Gastrocnemius medialis (tissue), 4 donors: ENCODE measurements around the gene KIAA2012. TPM values are rescaled to one million over a fixed set of nuclear protein-coding genes. Genes with fewer than 3 reads are reported as not detected.

Experiments
- ATAC-seq, 2 donors: fragments of 150-250 bp; one replicate each; pipeline ENCODE4 v1.9.1; 2016
- DNase-seq, 2 donors: peaks; one replicate each; pipeline ENCODE4 v3.0.0-alpha.2; 2019
- H3K27ac ChIP-seq, 4 donors: fragments of 200-600 bp; sonication (generic); 1 replicate in 1 of 4; 2 replicates in 3 of 4; pipeline ENCODE4 v1.5.1; 2016 to 2018; ENCODE audit warnings: mild to moderate bottlenecking in 2 of 4, moderate library complexity in 1 of 4
- H3K27me3 ChIP-seq, 3 donors: fragments of 200-600 bp; sonication (generic) in 2 of 3; 1 replicate in 1 of 3; 2 replicates in 2 of 3; pipeline versions ENCODE4 v1.5.1 to v1.6.0; 2016 to 2019; ENCODE audit warnings: mild to moderate bottlenecking in 1 of 3, moderate library complexity in 1 of 3
- H3K36me3 ChIP-seq, 2 donors: fragments of 200-600 bp; sonication (generic) in 1 of 2; one replicate each; pipeline ENCODE4 v1.5.1; 2017 to 2018
- H3K4me1 ChIP-seq, 2 donors: fragments of 200-600 bp; sonication (generic) in 1 of 2; one replicate each; pipeline ENCODE4 v1.5.1; 2016 to 2017; ENCODE audit warnings: mild to moderate bottlenecking in 2 of 2
- H3K4me3 ChIP-seq, 4 donors: fragments of 200-600 bp; sonication (generic) in 3 of 4; 1 replicate in 1 of 4; 2 replicates in 3 of 4; pipeline ENCODE4 v1.5.1; 2016 to 2019; ENCODE audit warnings: mild to moderate bottlenecking in 2 of 4
- H3K9me3 ChIP-seq, 3 donors: fragments of 200-600 bp; sonication (generic) in 2 of 3; 1 replicate in 1 of 3; 2 replicates in 2 of 3; pipeline ENCODE4 v1.5.1; 2016 to 2019
- CTCF ChIP-seq, 5 experiments: fragments of 450-650 bp in 3 of 5; fragments of 200-600 bp in 2 of 5; sonication (generic) in 2 of 5; IDR thresholded peaks in 4 of 5; conservative IDR thresholded peaks in 1 of 5; 1 replicate in 4 of 5; 2 replicates in 1 of 5; pipeline ENCODE4 v1.5.1; 2016 to 2019; ENCODE audit warnings: antibody characterized with exemption in 5 of 5, mild to moderate bottlenecking in 3 of 5, moderate library complexity in 3 of 5
- POLR2A ChIP-seq, 2 donors: fragments of 450-650 bp; IDR thresholded peaks; one replicate each; pipeline ENCODE4 v1.6.1; 2017; ENCODE audit warnings: antibody characterized with exemption in 2 of 2, mild to moderate bottlenecking in 2 of 2, moderate library complexity in 2 of 2
- in situ Hi-C, 4 donors: fragments of 200-750 bp; cut with MboI; loops; one replicate each; pipeline versions ENCODE4 v1.15.0 to v1.8.0; 2017; ENCODE audit warnings: low sequenced_read_pairs in 4 of 4
- intact Hi-C: fragments of 100-400 bp; cut with DNase I; formaldehyde crosslinking; loops from one replicate; pipeline ENCODE4 v1.15.1; 2023; ENCODE audit warnings: low total_unique reads
- total RNA-seq, 4 donors: library from RNA; depleted of rRNA; stranded (reverse); fragments of >200 nt; gene quantifications; one replicate each; pipeline versions ENCODE4 v1.1.0 to v1.2.3, GENCODE V29; 2016

The KIAA2012 gene
- total RNA-seq, 4 donors from 2014 or later = not detected

- Histone ChIP-seq H3K4me1 (no peaks in the 10 kb centered on the region), H3K9me3 (no peaks in the 10 kb centered on the region), H3K4me3 (no peak overlapping the region), H3K36me3 (no peaks in the 10 kb centered on the region), H3K27ac (no peak overlapping the region), H3K27me3 (no peaks in the 10 kb centered on the region)
- DNase-seq (no peak), ATAC-seq (no peak)
- TF ChIP-seq CTCF (IDR thresholded peaks at IDR 0.05 in 4 of 5, conservative IDR thresholded peaks at IDR 0.05 in 1 of 5) = no peak
- TF ChIP-seq POLR2A (IDR thresholded peaks at IDR 0.05) = no peak
- intact Hi-C loops (loop anchor here (10.0 kb wide), 1 partner anchor 132 kb away; no protein-coding TSS in a partner anchor), in situ Hi-C loops (no loop called here)
Measured at GRCh38 chr2:202096736-202097135, 23.7 kb downstream of the KIAA2012 start.

GRCh38 chr2:202098291-202098690 is 25.2 kb downstream of the KIAA2012 start:
- intact Hi-C loops = loop anchor here (10.0 kb wide), 1 partner anchor 133 kb away; no protein-coding TSS in a partner anchor
- ATAC-seq = no peak
- in situ Hi-C loops = no loop called here
- H3K36me3 ChIP-seq = no peaks in the 10 kb centered on the region
- no peaks in the 10 kb centered on the region for H3K27me3 ChIP-seq
- H3K9me3 ChIP-seq = no peaks in the 10 kb centered on the region
- no peak for DNase-seq
- H3K4me1 ChIP-seq = peaks cover 0 to 3% of the 10 kb centered on the region in 2 donors
- H3K4me3 ChIP-seq = no peak overlapping the region
- H3K27ac ChIP-seq = no peak overlapping the region
- TF ChIP-seq CTCF (IDR thresholded peaks at IDR 0.05 in 4 of 5, conservative IDR thresholded peaks at IDR 0.05 in 1 of 5) (no peak), POLR2A (IDR thresholded peaks at IDR 0.05) (no peak)

- Histone ChIP-seq H3K36me3 (no peaks in the 10 kb centered on the region), H3K4me3 (no peak overlapping the region), H3K9me3 (no peaks in the 10 kb centered on the region), H3K27me3 (no peaks in the 10 kb centered on the region), H3K27ac (no peak overlapping the region), H3K4me1 (peaks cover 0 to 3% of the 10 kb centered on the region in 2 donors)
- TF ChIP-seq CTCF (IDR thresholded peaks at IDR 0.05 in 4 of 5, conservative IDR thresholded peaks at IDR 0.05 in 1 of 5) = no peak
- no peak for TF ChIP-seq POLR2A (IDR thresholded peaks at IDR 0.05)
- in situ Hi-C loops (no loop called here), intact Hi-C loops (loop anchor here (10.0 kb wide), 1 partner anchor 135 kb away; no protein-coding TSS in a partner anchor)
- ATAC-seq = no peak
- DNase-seq = no peak
Measured at GRCh38 chr2:202099515-202099914, 26.5 kb downstream of the KIAA2012 start.

GRCh38 chr2:202100176-202100575 is 27.1 kb downstream of the KIAA2012 start:
- Histone ChIP-seq H3K9me3 (no peaks in the 10 kb centered on the region), H3K27ac (no peak overlapping the region), H3K36me3 (no peaks in the 10 kb centered on the region), H3K27me3 (no peaks in the 10 kb centered on the region), H3K4me3 (no peak overlapping the region), H3K4me1 (peaks cover 0 to 3% of the 10 kb centered on the region in 2 donors)
- DNase-seq (no peak), ATAC-seq (no peak)
- in situ Hi-C loops = no loop called here
- no peak for TF ChIP-seq CTCF (IDR thresholded peaks at IDR 0.05 in 4 of 5, conservative IDR thresholded peaks at IDR 0.05 in 1 of 5)
- intact Hi-C loops = no loop called here

- Histone ChIP-seq H3K4me1 (peaks cover 0 to 3% of the 10 kb centered on the region in 2 donors), H3K27ac (no peak overlapping the region), H3K4me3 (no peak overlapping the region), H3K9me3 (no peaks in the 10 kb centered on the region), H3K36me3 (no peaks in the 10 kb centered on the region), H3K27me3 (no peaks in the 10 kb centered on the region)
- no peak for TF ChIP-seq POLR2A (IDR thresholded peaks at IDR 0.05)
- no peak for TF ChIP-seq CTCF (IDR thresholded peaks at IDR 0.05 in 4 of 5, conservative IDR thresholded peaks at IDR 0.05 in 1 of 5)
- ATAC-seq (no peak), DNase-seq (no peak)
- intact Hi-C loops (no loop called here), in situ Hi-C loops (no loop called here)
Measured at GRCh38 chr2:202101026-202101579, 28.0 kb downstream of the KIAA2012 start.
